Subcutaneous adipose tissue (tissue), 4 donors: ENCODE data around the gene SNED1. TPM values are rescaled to one million over a fixed set of nuclear protein-coding genes. Genes with fewer than 3 reads are reported as not detected.

Experiments used
- CTCF ChIP-seq: fragments of 450-650 bp; IDR thresholded peaks from one replicate; pipeline ENCODE4 v1.5.1; 2016; ENCODE audit warnings: low read depth, mild to moderate bottlenecking, control low read depth, antibody characterized with exemption, moderate library complexity
- total RNA-seq, 4 donors: library from RNA; depleted of rRNA; stranded (reverse); fragments of >200 nt; gene quantifications; one replicate each; pipeline ENCODE4 v1.1.0, GENCODE V29; 2016

Gene SNED1
- total RNA-seq, 4 donors from 2014 or later, result 34.9 to 83.3 (median 39.7) TPM

- TF ChIP-seq CTCF, result no peak
These were observed 66.5 kb downstream of the SNED1 start for GRCh38 chr2:241064802-241065354.

- no peak for TF ChIP-seq CTCF
These were observed 67.0 kb downstream of the SNED1 start for GRCh38 chr2:241065355-241065803.

GRCh38 chr2:241066171-241066892, 67.9 kb downstream of the SNED1 start:
- no peak for TF ChIP-seq CTCF

GRCh38 chr2:241066893-241067341, 68.5 kb downstream of the SNED1 start:
- TF ChIP-seq CTCF, result no peak

GRCh38 chr2:241067501-241068135, 69.2 kb downstream of the SNED1 start:
- no peak for TF ChIP-seq CTCF

- TF ChIP-seq CTCF, result no peak
These were observed 69.9 kb downstream of the SNED1 start for GRCh38 chr2:241068136-241068941.
